Smooth muscle cell (in vitro differentiated cells): ENCODE measurements around the gene OR1I1. TPM values are rescaled to one million over a fixed set of nuclear protein-coding genes. Genes with fewer than 3 reads are reported as not detected.
A peak's percentile ranks its signal among the peaks of the same experiment; 100 is the strongest.

Experiments
- DNase-seq: peaks from one replicate; lab custom pipeline; 2025; ENCODE audit not compliant: unreplicated experiment; lab: John Stamatoyannopoulos, UW
- H2AFZ ChIP-seq: fragments of 200-600 bp; sonication (generic); 2 replicates; pipeline ENCODE4 v1.6.0; 2016; ENCODE audit warnings: antibody characterized with exemption, low read depth, mild to moderate bottlenecking
- H3F3A ChIP-seq: fragments of 200-600 bp; sonication (generic); 2 replicates; pipeline ENCODE4 v1.6.0; 2017; ENCODE audit warnings: antibody characterized with exemption, low read depth
- H3K27ac ChIP-seq: fragments of 200-600 bp; sonication (generic); 2 replicates; pipeline ENCODE4 v1.5.1; 2016; ENCODE audit warnings: low read depth, mild to moderate bottlenecking
- H3K27me3 ChIP-seq: fragments of 200-600 bp; sonication (generic); 2 replicates; pipeline ENCODE4 v1.6.1; 2016; ENCODE audit warnings: low read depth, mild to moderate bottlenecking
- H3K36me3 ChIP-seq: fragments of 200-600 bp; sonication (generic); 2 replicates; pipeline ENCODE4 v1.5.1; 2016; ENCODE audit warnings: low read depth
- H3K4me1 ChIP-seq: fragments of 200-600 bp; sonication (generic); 2 replicates; pipeline ENCODE4 v1.5.1; 2016; ENCODE audit warnings: low read depth
- H3K4me2 ChIP-seq: fragments of 200-600 bp; sonication (generic); 2 replicates; pipeline ENCODE4 v1.6.0; 2016; ENCODE audit warnings: mild to moderate bottlenecking
- H3K4me3 ChIP-seq: fragments of 200-600 bp; sonication (generic); 2 replicates; pipeline ENCODE4 v1.5.1; 2016; ENCODE audit warnings: mild to moderate bottlenecking
- H3K79me2 ChIP-seq: fragments of 200-600 bp; sonication (generic); 2 replicates; pipeline ENCODE4 v1.6.0; 2016; ENCODE audit warnings: low read depth, mild to moderate bottlenecking
- H3K9ac ChIP-seq: fragments of 200-600 bp; sonication (generic); 2 replicates; pipeline ENCODE4 v1.6.0; 2016; ENCODE audit warnings: low read depth
- H3K9me3 ChIP-seq: fragments of 200-600 bp; sonication (generic); replicated peaks from 2 replicates; pipeline ENCODE4 v1.5.1; 2016; ENCODE audit warnings: low read depth
- H4K20me1 ChIP-seq: fragments of 200-600 bp; sonication (generic); 2 replicates; pipeline ENCODE4 v1.6.0; 2016; ENCODE audit warnings: low read depth
- WGBS: methylation state at CpG from one replicate; pipeline ENCODE4 v1.1.7; 2016; ENCODE audit warnings: low lambda C conversion rate; 5-methylcytosine and 5-hydroxymethylcytosine counted together
- polyA plus RNA-seq: library from polyadenylated mRNA; unstranded; fragments of >200 nt; fragmentation: Nextera tagmentation; extraction: Ambion mirVana; gene quantifications from 2 replicates; pipeline ENCODE4 v1.2.1, GENCODE V29; 2016
- total RNA-seq: library from RNA; depleted of rRNA; stranded (reverse); fragments of >200 nt; gene quantifications from 2 replicates; pipeline ENCODE4 v1.2.3, GENCODE V29; 2014
- TF ChIP-seq, protein P1 (sequence below): fragments of 200-600 bp; sonication (generic); IDR thresholded peaks from 2 replicates; pipeline ENCODE4 v1.5.1; 2017; ENCODE audit warnings: borderline replicate concordance, mild to moderate bottlenecking, antibody characterized with exemption; ENCODE audit not compliant: insufficient read depth, poor library complexity, severe bottlenecking

Gene OR1I1
- total and polyA plus RNA-seq, 2 experiments from 2014 or later, result not detected

GRCh38 chr19:15108145-15108844, 26.3 kb downstream of the OR1I1 start:
- peaks cover 11% of the 10 kb centered on the region for H3K4me1 ChIP-seq
- 44% methylated on average over 10 of the region's 10 CpGs for WGBS
- H3K4me2 ChIP-seq, result peak overlapping the region; percentile 92
- H4K20me1 ChIP-seq, result no peaks in the 10 kb centered on the region
- no peaks in the 10 kb centered on the region for H3K36me3 ChIP-seq
- H3F3A ChIP-seq, result peaks cover 10% of the 10 kb centered on the region
- peak; percentile 16 for DNase-seq
- peak overlapping the region; percentile 99 for H3K4me3 ChIP-seq
- H3K27ac ChIP-seq, result peak overlapping the region; percentile 92
- peak overlapping the region; percentile 94 for H3K9ac ChIP-seq
- TF ChIP-seq, protein P1, sequence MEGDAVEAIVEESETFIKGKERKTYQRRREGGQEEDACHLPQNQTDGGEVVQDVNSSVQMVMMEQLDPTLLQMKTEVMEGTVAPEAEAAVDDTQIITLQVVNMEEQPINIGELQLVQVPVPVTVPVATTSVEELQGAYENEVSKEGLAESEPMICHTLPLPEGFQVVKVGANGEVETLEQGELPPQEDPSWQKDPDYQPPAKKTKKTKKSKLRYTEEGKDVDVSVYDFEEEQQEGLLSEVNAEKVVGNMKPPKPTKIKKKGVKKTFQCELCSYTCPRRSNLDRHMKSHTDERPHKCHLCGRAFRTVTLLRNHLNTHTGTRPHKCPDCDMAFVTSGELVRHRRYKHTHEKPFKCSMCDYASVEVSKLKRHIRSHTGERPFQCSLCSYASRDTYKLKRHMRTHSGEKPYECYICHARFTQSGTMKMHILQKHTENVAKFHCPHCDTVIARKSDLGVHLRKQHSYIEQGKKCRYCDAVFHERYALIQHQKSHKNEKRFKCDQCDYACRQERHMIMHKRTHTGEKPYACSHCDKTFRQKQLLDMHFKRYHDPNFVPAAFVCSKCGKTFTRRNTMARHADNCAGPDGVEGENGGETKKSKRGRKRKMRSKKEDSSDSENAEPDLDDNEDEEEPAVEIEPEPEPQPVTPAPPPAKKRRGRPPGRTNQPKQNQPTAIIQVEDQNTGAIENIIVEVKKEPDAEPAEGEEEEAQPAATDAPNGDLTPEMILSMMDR, result no peak
- no peaks in the 10 kb centered on the region for H3K27me3 ChIP-seq
- H3K79me2 ChIP-seq, result peaks cover 25% of the 10 kb centered on the region
- H2AFZ ChIP-seq, result no peak overlapping the region
- H3K9me3 ChIP-seq, result peaks cover 3% of the 10 kb centered on the region

DNA sequence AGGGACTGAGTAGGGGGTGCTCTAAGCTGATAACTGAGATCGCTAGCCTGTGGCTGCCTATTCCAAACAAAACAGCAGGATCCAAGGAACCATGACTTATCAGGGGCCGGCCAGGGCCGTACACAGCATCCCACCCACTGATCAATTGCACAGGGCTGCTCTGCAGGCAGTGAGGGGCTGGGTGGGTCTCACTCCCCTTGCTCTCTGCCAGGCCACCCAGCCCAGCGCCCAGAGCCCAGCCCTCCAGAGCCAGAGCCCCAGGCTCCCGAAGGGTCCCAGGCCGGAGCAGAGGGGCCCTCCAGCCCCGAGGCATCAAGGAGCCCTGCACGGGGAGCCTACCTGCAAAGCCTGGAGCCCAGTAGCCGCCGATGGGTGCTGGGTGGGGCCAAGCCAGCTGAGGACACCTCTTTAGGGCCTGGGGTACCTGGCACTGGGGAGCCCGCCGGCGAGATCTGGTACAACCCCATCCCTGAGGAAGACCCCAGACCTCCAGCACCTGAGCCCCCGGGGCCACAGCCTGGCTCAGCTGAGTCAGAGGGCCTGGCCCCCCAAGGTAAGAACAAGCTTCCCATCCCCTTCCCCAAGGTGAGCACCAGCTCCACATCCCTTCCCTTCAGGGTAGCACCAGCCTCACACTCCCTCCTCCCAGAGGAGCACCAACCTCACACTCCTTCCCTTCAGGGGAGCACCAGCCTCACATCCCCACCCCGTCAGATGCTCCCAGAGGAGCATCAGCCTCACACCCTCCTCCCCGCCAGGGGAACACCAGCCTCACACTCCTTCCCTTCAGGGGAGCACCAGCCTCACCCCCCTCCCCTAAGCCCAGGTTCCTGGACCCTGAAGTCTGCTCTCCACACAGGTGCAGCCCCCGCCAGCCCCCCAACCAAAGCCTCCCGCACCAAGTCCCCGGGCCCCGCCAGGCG, 27.1 kb downstream of the OR1I1 start:
- Histone ChIP-seq H3K9ac (no peak overlapping the region), H3K4me3 (peak overlapping the region; percentile 99), H2AFZ (no peak overlapping the region), H4K20me1 (peaks cover 5% of the 10 kb centered on the region), H3K27me3 (no peaks in the 10 kb centered on the region), H3K9me3 (peaks cover 3% of the 10 kb centered on the region), H3K36me3 (no peaks in the 10 kb centered on the region), H3F3A (peaks cover 18% of the 10 kb centered on the region), H3K4me2 (peak overlapping the region; percentile 92), H3K4me1 (peaks cover 11% of the 10 kb centered on the region), H3K79me2 (peaks cover 25% of the 10 kb centered on the region), H3K27ac (peak overlapping the region; percentile 92)
- TF ChIP-seq, protein P1, result no peak
- DNase-seq, result no peak
- WGBS, result 90% methylated on average over 14 of the region's 21 CpGs

DNA sequence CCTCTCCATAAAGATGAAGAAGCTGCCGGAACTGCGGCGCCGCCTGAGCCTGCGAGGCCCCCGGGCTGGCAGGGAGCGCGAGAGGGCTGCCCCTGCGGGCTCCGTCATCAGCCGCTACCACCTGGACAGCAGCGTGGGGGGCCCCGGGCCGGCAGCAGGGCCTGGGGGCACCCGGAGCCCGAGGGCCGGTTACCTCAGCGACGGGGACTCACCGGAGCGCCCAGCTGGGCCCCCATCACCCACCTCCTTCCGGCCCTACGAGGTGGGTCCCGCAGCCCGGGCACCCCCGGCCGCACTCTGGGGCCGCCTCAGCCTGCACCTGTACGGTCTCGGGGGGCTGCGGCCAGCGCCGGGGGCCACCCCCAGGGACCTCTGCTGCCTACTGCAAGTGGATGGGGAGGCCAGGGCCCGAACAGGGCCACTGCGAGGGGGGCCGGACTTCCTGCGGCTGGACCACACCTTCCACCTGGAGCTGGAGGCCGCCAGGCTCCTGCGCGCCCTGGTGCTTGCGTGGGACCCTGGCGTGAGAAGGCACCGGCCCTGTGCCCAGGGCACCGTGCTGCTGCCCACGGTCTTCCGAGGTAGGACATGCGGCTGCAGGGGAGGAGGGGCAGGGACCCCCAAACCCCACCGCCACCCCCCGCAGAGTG, 27.9 kb downstream of the OR1I1 start:
- no peak overlapping the region for H2AFZ ChIP-seq
- no peak overlapping the region for H3K4me2 ChIP-seq
- peaks cover 19% of the 10 kb centered on the region for H3F3A ChIP-seq
- H3K27ac ChIP-seq, result no peak overlapping the region
- no peak overlapping the region for H3K9ac ChIP-seq
- peaks cover 25% of the 10 kb centered on the region for H3K79me2 ChIP-seq
- H3K36me3 ChIP-seq, result no peaks in the 10 kb centered on the region
- H4K20me1 ChIP-seq, result peaks cover 6% of the 10 kb centered on the region
- TF ChIP-seq, protein P1, result no peak
- H3K9me3 ChIP-seq, result no peaks in the 10 kb centered on the region
- no peaks in the 10 kb centered on the region for H3K27me3 ChIP-seq
- no peak overlapping the region for H3K4me3 ChIP-seq
- H3K4me1 ChIP-seq, result peaks cover 11% of the 10 kb centered on the region
- 95% methylated on average over 31 of the region's 49 CpGs for WGBS
- no peak for DNase-seq
